Vagina (tissue), 2 donors: Measurements from ENCODE around the gene FLNB. TPM values are rescaled to one million over a fixed set of nuclear protein-coding genes. Genes with fewer than 3 reads are reported as not detected.

ENCODE experiments used
- DNase-seq, 2 donors: peaks; one replicate each; pipeline ENCODE4 v3.0.0-alpha.2; 2017; ENCODE audit errors: extremely low spot score in 2 of 2
- H3K27ac ChIP-seq: fragments of 200-600 bp; sonication (generic); one replicate; pipeline ENCODE4 v1.5.1; 2019
- H3K27me3 ChIP-seq: fragments of 200-600 bp; sonication (generic); one replicate; pipeline ENCODE4 v1.5.1; 2019
- H3K36me3 ChIP-seq, 2 donors: fragments of 200-600 bp; sonication (generic); one replicate each; pipeline ENCODE4 v1.5.1; 2017 to 2019
- H3K4me1 ChIP-seq: fragments of 200-600 bp; sonication (generic); one replicate; pipeline ENCODE4 v1.5.1; 2019
- H3K4me3 ChIP-seq, 2 donors: fragments of 200-600 bp; sonication (generic); 1 replicate in 1 of 2; 2 replicates in 1 of 2; pipeline ENCODE4 v1.5.1; 2016 to 2019
- H3K9me3 ChIP-seq: fragments of 200-600 bp; sonication (generic); one replicate; pipeline ENCODE4 v1.5.1; 2019
- CTCF ChIP-seq, 3 experiments: fragments of 450-650 bp in 2 of 3; fragments of 200-600 bp in 1 of 3; sonication (generic) in 1 of 3; IDR thresholded peaks; one replicate each; pipeline ENCODE4 v1.5.1; 2017 to 2019; ENCODE audit warnings: antibody characterized with exemption in 3 of 3, mild to moderate bottlenecking in 2 of 3, moderate library complexity in 2 of 3
- POLR2A ChIP-seq, 2 donors: fragments of 450-650 bp; IDR thresholded peaks; one replicate each; pipeline ENCODE4 v1.6.1; 2017; ENCODE audit warnings: antibody characterized with exemption in 2 of 2, mild to moderate bottlenecking in 2 of 2, moderate library complexity in 2 of 2
- POLR2AphosphoS5 ChIP-seq, 2 donors: sonication (generic); formaldehyde crosslinking; IDR thresholded peaks; one replicate each; pipeline ENCODE4 v1.9.0; 2017; ENCODE audit warnings: antibody characterized with exemption in 2 of 2, mild to moderate bottlenecking in 2 of 2, low read depth in 1 of 2; ENCODE audit not compliant: insufficient read depth in 1 of 2
- intact Hi-C: fragments of 100-400 bp; cut with DNase I; formaldehyde crosslinking; loops from one replicate; pipeline ENCODE4 v1.15.1; 2023
- total RNA-seq: library from RNA; depleted of rRNA; stranded (reverse); fragments of >200 nt; gene quantifications from one replicate; pipeline ENCODE4 v1.2.3, GENCODE V29; 2016

The FLNB gene
- total RNA-seq, 1 donor from 2014 or later = 147 TPM

GRCh38 chr3:58204720-58205119 is 196.5 kb downstream of the FLNB start:
- TF ChIP-seq POLR2A (IDR thresholded peaks at IDR 0.05) (no peak), CTCF (IDR thresholded peaks at IDR 0.05) (no peak), POLR2AphosphoS5 (IDR thresholded peaks at IDR 0.05; ENCODE audit: insufficient read depth in 1 of 2, low read depth in 1 of 2) (no peak)
- Histone ChIP-seq H3K27ac (no peak overlapping the region), H3K36me3 (no peaks in the 10 kb centered on the region), H3K4me1 (peaks cover 17% of the 10 kb centered on the region), H3K27me3 (no peaks in the 10 kb centered on the region), H3K9me3 (no peaks in the 10 kb centered on the region), H3K4me3 (no peak overlapping the region)
- no peak for DNase-seq
- intact Hi-C loops = no loop called here

- no peaks in the 10 kb centered on the region for H3K9me3 ChIP-seq
- H3K27me3 ChIP-seq = no peaks in the 10 kb centered on the region
- DNase-seq = no peak
- intact Hi-C loops = no loop called here
- H3K4me1 ChIP-seq = peaks cover 14% of the 10 kb centered on the region
- no peaks in the 10 kb centered on the region for H3K36me3 ChIP-seq
- no peak for TF ChIP-seq POLR2AphosphoS5 (IDR thresholded peaks at IDR 0.05; ENCODE audit: insufficient read depth in 1 of 2, low read depth in 1 of 2)
- TF ChIP-seq CTCF (IDR thresholded peaks at IDR 0.05) = no peak
- TF ChIP-seq POLR2A (IDR thresholded peaks at IDR 0.05) = no peak
- H3K4me3 ChIP-seq = no peak overlapping the region
- no peak overlapping the region for H3K27ac ChIP-seq
Observed at GRCh38 chr3:58205981-58206380, 197.8 kb downstream of the FLNB start.

- Histone ChIP-seq H3K27ac (no peak overlapping the region), H3K4me1 (peaks cover 16% of the 10 kb centered on the region), H3K36me3 (no peaks in the 10 kb centered on the region), H3K27me3 (no peaks in the 10 kb centered on the region), H3K9me3 (no peaks in the 10 kb centered on the region), H3K4me3 (no peak overlapping the region)
- no peak for DNase-seq
- intact Hi-C loops = no loop called here
- TF ChIP-seq CTCF (IDR thresholded peaks at IDR 0.05) = no peak
- no peak for TF ChIP-seq POLR2A (IDR thresholded peaks at IDR 0.05)
- TF ChIP-seq POLR2AphosphoS5 (IDR thresholded peaks at IDR 0.05; ENCODE audit: insufficient read depth in 1 of 2, low read depth in 1 of 2) = no peak
Observed at GRCh38 chr3:58206406-58207011, 198.3 kb downstream of the FLNB start.

GRCh38 chr3:58207954-58208353 is 199.7 kb downstream of the FLNB start:
- DNase-seq = no peak
- Histone ChIP-seq H3K27me3 (no peaks in the 10 kb centered on the region), H3K27ac (no peak overlapping the region), H3K36me3 (no peaks in the 10 kb centered on the region), H3K4me1 (peaks cover 16% of the 10 kb centered on the region), H3K9me3 (no peaks in the 10 kb centered on the region), H3K4me3 (no peak overlapping the region)
- TF ChIP-seq POLR2AphosphoS5 (IDR thresholded peaks at IDR 0.05; ENCODE audit: insufficient read depth in 1 of 2, low read depth in 1 of 2) (no peak), POLR2A (IDR thresholded peaks at IDR 0.05) (no peak), CTCF (IDR thresholded peaks at IDR 0.05) (no peak)
- intact Hi-C loops = no loop called here

- intact Hi-C loops = no loop called here
- no peak for DNase-seq
Observed at GRCh38 chr3:58209933-58210332, 201.7 kb downstream of the FLNB start.

More at GRCh38 chr3:58209933-58210332, 201.7 kb downstream of the FLNB start:
- H3K4me1 ChIP-seq = peaks cover 22% of the 10 kb centered on the region
- TF ChIP-seq CTCF (IDR thresholded peaks at IDR 0.05) (no peak), POLR2A (IDR thresholded peaks at IDR 0.05) (no peak), POLR2AphosphoS5 (IDR thresholded peaks at IDR 0.05; ENCODE audit: insufficient read depth in 1 of 2, low read depth in 1 of 2) (no peak)
- H3K27ac ChIP-seq = no peak overlapping the region
- H3K4me3 ChIP-seq = no peak overlapping the region
- no peaks in the 10 kb centered on the region for H3K27me3 ChIP-seq
- no peaks in the 10 kb centered on the region for H3K36me3 ChIP-seq
- H3K9me3 ChIP-seq = no peaks in the 10 kb centered on the region
